HCT116 (cell line): Measurements from ENCODE around the gene DNAJC1. TPM values are rescaled to one million over a fixed set of nuclear protein-coding genes. Genes with fewer than 3 reads are reported as not detected.

ENCODE experiments used
- ATAC-seq: fragments of 200-7000 bp; cut with Tn5 transposase; 2 replicates; pipeline ENCODE4 v1.9.1; 2020; ENCODE audit warnings: mild to moderate bottlenecking, moderate library complexity
- BruUV-seq: library from RNA; stranded (reverse); fragments of 400-500 nt; replicated peaks from 2 replicates; lab custom pipeline; 2021; lab: Mats Ljungman, UMichigan
- CTCF ChIA-PET: fragments of 300-600 bp; sonication (Branson Sonifier 250); formaldehyde crosslinking; loops from one replicate; lab custom pipeline; 2021; ENCODE audit warnings: antibody characterized with exemption; lab: Charles Lee
- POLR2A ChIA-PET: fragments of 300-600, 350-600 bp; sonication (Branson Sonifier 250); formaldehyde crosslinking; loops from one replicate; lab custom pipeline; 2021; ENCODE audit warnings: antibody characterized with exemption; lab: Charles Lee
- RAD21 ChIA-PET, 2 experiments: fragments of 300-600 bp; sonication (Branson Sonifier 250); formaldehyde crosslinking; loops; one replicate each; lab custom pipeline; 2023; ENCODE audit warnings: low total read pairs in 2 of 2; ENCODE audit not compliant: uncharacterized antibody in 2 of 2, unreplicated experiment in 2 of 2, low non-redundant PET in 1 of 2; lab: Charles Lee
- DNase-seq: peaks from one replicate; pipeline ENCODE4 v3.0.0-alpha.2; 2010; ENCODE audit warnings: low read depth, low spot score
- H2AFZ ChIP-seq: fragments of 200-600 bp; shearing (Covaris generic), sonication (generic); 2 replicates; pipeline ENCODE4 v1.6.1; 2017; ENCODE audit warnings: low read depth, mixed run types, mixed read lengths, antibody characterized with exemption, low read length; ENCODE audit not compliant: poor library complexity, severe bottlenecking
- H3K27ac ChIP-seq: 2 replicates; pipeline ENCODE4 v1.5.1; 2012; ENCODE audit warnings: low read depth, low read length
- H3K27me3 ChIP-seq: fragments of 200-600 bp; sonication (generic); 2 replicates; pipeline ENCODE4 v1.6.1; 2016; ENCODE audit warnings: mixed run types, low read length, mixed read lengths; ENCODE audit not compliant: insufficient read depth
- H3K36me3 ChIP-seq, 2 experiments: fragments of 200-500 bp in 1 of 2; fragments of 200-600 bp in 1 of 2; sonication (Bioruptor generic) in 1 of 2; sonication (generic) in 1 of 2; 2 replicates each; pipeline versions ENCODE4 v1.5.1 to v1.6.1; 2014 to 2016; ENCODE audit warnings: low read length in 2 of 2, inconsistent platforms in 1 of 2, mixed read lengths in 1 of 2, mixed run types in 1 of 2; ENCODE audit not compliant: insufficient read depth in 2 of 2, control insufficient read depth in 1 of 2
- H3K4me1 ChIP-seq, 2 experiments: fragments of 200-600 bp in 1 of 2; sonication (generic) in 1 of 2; 2 replicates each; pipeline versions ENCODE4 v1.5.1 to v1.6.1; 2012 to 2017; ENCODE audit warnings: low read length in 2 of 2, inconsistent platforms in 1 of 2, mild to moderate bottlenecking in 1 of 2, mixed read lengths in 1 of 2, mixed run types in 1 of 2, moderate library complexity in 1 of 2; ENCODE audit not compliant: insufficient read depth in 2 of 2, control insufficient read depth in 1 of 2
- H3K4me2 ChIP-seq: fragments of 200-600 bp; sonication (generic); 2 replicates; pipeline ENCODE4 v1.6.1; 2017; ENCODE audit warnings: mixed run types, low read length, mixed read lengths
- H3K4me3 ChIP-seq, 2 experiments: fragments of 200-600 bp in 1 of 2; sonication (generic) in 1 of 2; replicated peaks in 1 of 2; 2 replicates each; pipeline ENCODE4 v1.5.1; 2011 to 2016; ENCODE audit warnings: low read length in 2 of 2, control low read depth in 1 of 2, low read depth in 1 of 2, mild to moderate bottlenecking in 1 of 2, mixed read lengths in 1 of 2, mixed run types in 1 of 2
- H3K79me2 ChIP-seq: fragments of 200-600 bp; sonication (generic); 2 replicates; pipeline ENCODE4 v1.6.1; 2017; ENCODE audit warnings: mild to moderate bottlenecking, mixed run types, low read length, moderate library complexity, mixed read lengths; ENCODE audit not compliant: insufficient read depth
- H3K9ac ChIP-seq: fragments of 200-600 bp; sonication (generic); 2 replicates; pipeline ENCODE4 v1.6.1; 2016; ENCODE audit warnings: low read length, mixed read lengths
- H3K9me2 ChIP-seq: fragments of 200-600 bp; sonication (generic), shearing (Covaris generic); 2 replicates; pipeline ENCODE4 v1.6.1; 2017; ENCODE audit warnings: mixed run types, mild to moderate bottlenecking, moderate library complexity; ENCODE audit not compliant: insufficient read depth
- H3K9me3 ChIP-seq, 2 experiments: fragments of 200-500 bp in 1 of 2; fragments of 200-600 bp in 1 of 2; sonication (Bioruptor generic) in 1 of 2; sonication (generic) in 1 of 2; 2 replicates each; pipeline ENCODE4 v1.6.1; 2014 to 2017; ENCODE audit warnings: low read length in 2 of 2, mixed read lengths in 2 of 2, inconsistent platforms in 1 of 2, low read depth in 1 of 2, mild to moderate bottlenecking in 1 of 2, mixed run types in 1 of 2, moderate library complexity in 1 of 2; ENCODE audit not compliant: control insufficient read depth in 1 of 2, insufficient read depth in 1 of 2
- H4K20me1 ChIP-seq: fragments of 200-600 bp; sonication (generic), shearing (Covaris generic); 2 replicates; pipeline ENCODE4 v1.6.1; 2017; ENCODE audit warnings: mixed run types, mild to moderate bottlenecking, moderate library complexity; ENCODE audit not compliant: insufficient read depth
- CBX3 ChIP-seq: IDR thresholded peaks from 2 replicates; pipeline ENCODE4 v1.6.1; 2012; ENCODE audit warnings: low read depth
- CEBPB ChIP-seq: IDR thresholded peaks from 2 replicates; pipeline ENCODE4 v1.6.1; 2012; ENCODE audit warnings: low read depth
- ELF1 ChIP-seq: IDR thresholded peaks from 2 replicates; pipeline ENCODE4 v1.6.1; 2012; ENCODE audit warnings: low read depth, borderline replicate concordance
- EZH2 ChIP-seq: fragments of 200-600 bp; sonication (generic); IDR thresholded peaks from 2 replicates; pipeline ENCODE4 v1.6.1; 2017; ENCODE audit warnings: antibody characterized with exemption, mixed run types
- EZH2phosphoT487 ChIP-seq: fragments of 200-600 bp; IDR thresholded peaks from 2 replicates; pipeline ENCODE4 v1.6.1; 2018; ENCODE audit warnings: antibody characterized with exemption, borderline replicate concordance
- FOSL1 ChIP-seq: IDR thresholded peaks from 2 replicates; pipeline ENCODE4 v1.6.1; 2012; ENCODE audit warnings: low read depth
- JUND ChIP-seq: IDR thresholded peaks from 2 replicates; pipeline ENCODE4 v1.6.1; 2012
- POLR2AphosphoS5 ChIP-seq: IDR thresholded peaks from 2 replicates; pipeline ENCODE4 v1.6.1; 2011; ENCODE audit warnings: mild to moderate bottlenecking, low read depth, low read length, moderate library complexity
- RAD21 ChIP-seq: IDR thresholded peaks from 2 replicates; pipeline ENCODE4 v1.6.1; 2012; ENCODE audit warnings: low read depth, mild to moderate bottlenecking
- SIN3A ChIP-seq: IDR thresholded peaks from 2 replicates; pipeline ENCODE4 v1.6.1; 2012; ENCODE audit warnings: low read depth
- SRF ChIP-seq: IDR thresholded peaks from 2 replicates; pipeline ENCODE4 v1.6.1; 2012; ENCODE audit warnings: low read depth
- YY1 ChIP-seq: IDR thresholded peaks from 2 replicates; pipeline ENCODE4 v1.6.1; 2011; ENCODE audit warnings: low read length, low read depth, moderate library complexity, mild to moderate bottlenecking; ENCODE audit not compliant: insufficient replicate concordance; ENCODE audit errors: extremely low read depth
- ZFX ChIP-seq: fragments of 450-650 bp; IDR thresholded peaks from 2 replicates; pipeline ENCODE4 v1.6.1; 2017
- ZNF274 ChIP-seq: fragments of 200-500 bp; sonication (Bioruptor generic); IDR thresholded peaks from 2 replicates; pipeline ENCODE4 v1.6.1; 2014; ENCODE audit warnings: mild to moderate bottlenecking, low read depth, low read length, inconsistent platforms
- intact Hi-C: fragments of 100-400 bp; cut with micrococcal nuclease; formaldehyde crosslinking; loops from 2 replicates; pipeline ENCODE4 v1.10.0; 2022
- total RNA-seq: library from RNA; stranded (reverse); gene quantifications from one replicate; pipeline ENCODE4 v1.2.1, GENCODE V29; 2021; ENCODE audit not compliant: unreplicated experiment
- TF ChIP-seq, protein P1 (sequence below): IDR thresholded peaks from 2 replicates; pipeline ENCODE4 v1.6.1; 2011; ENCODE audit warnings: mild to moderate bottlenecking, low read length, moderate library complexity; ENCODE audit not compliant: insufficient replicate concordance; ENCODE audit errors: extremely low read depth
- TF ChIP-seq, protein P2 (sequence below): IDR thresholded peaks from 2 replicates; pipeline ENCODE4 v1.6.1; 2012
- TF ChIP-seq, protein P3 (sequence below): IDR thresholded peaks from 2 replicates; pipeline ENCODE4 v1.6.1; 2012; ENCODE audit warnings: low read depth

The DNAJC1 gene
- total RNA-seq, 1 experiment from 2014 or later, result 17.9 TPM

DNA sequence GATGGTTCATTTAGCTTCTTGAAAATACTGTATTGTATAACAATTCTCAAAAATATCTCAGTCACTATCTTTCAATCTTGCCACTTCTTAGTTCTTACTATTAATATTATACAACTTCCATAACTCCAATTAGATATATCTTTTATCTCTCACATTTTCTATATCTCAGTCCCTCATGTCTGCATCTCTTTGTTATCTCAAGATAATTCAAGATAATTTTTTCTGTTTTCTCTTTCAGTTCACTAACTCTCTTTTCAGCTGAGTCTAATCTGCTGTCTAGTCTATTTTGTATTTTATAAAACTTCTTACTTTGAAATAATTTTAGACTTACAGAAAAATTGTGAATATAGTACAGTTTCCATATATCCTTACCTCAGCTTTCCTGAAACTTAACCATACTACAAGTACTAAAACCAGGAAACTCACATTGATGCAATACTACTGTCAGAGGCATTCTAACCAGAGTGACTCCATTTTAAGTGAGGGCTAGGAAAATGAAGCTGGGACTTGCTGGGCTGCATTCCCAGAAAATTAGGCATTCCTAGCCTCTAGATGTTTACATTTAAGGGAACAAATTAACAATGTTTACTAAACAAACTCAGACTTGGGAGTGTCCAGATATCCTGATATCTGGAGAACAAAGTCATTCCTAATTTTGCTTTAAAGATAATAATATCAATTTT lies 38.4 kb downstream of the DNAJC1 start:
- no peaks in the 10 kb centered on the region for H4K20me1 ChIP-seq
- no peak overlapping the region for H2AFZ ChIP-seq
- no peak overlapping the region for H3K27ac ChIP-seq
- CTCF ChIA-PET, result interaction anchor here (1.4 kb wide), 1 partner anchor 12 kb away, joined by 4 read pairs; no protein-coding TSS in a partner anchor
- TF ChIP-seq SRF (no peak), RAD21 (no peak), ZFX (no peak), CEBPB (no peak), JUND (no peak), CBX3 (no peak), ELF1 (no peak), EZH2 (no peak), POLR2AphosphoS5 (no peak), YY1 (no peak), SIN3A (no peak), ZNF274 (no peak), FOSL1 (no peak), EZH2phosphoT487 (no peak)
- TF ChIP-seq, protein P1, sequence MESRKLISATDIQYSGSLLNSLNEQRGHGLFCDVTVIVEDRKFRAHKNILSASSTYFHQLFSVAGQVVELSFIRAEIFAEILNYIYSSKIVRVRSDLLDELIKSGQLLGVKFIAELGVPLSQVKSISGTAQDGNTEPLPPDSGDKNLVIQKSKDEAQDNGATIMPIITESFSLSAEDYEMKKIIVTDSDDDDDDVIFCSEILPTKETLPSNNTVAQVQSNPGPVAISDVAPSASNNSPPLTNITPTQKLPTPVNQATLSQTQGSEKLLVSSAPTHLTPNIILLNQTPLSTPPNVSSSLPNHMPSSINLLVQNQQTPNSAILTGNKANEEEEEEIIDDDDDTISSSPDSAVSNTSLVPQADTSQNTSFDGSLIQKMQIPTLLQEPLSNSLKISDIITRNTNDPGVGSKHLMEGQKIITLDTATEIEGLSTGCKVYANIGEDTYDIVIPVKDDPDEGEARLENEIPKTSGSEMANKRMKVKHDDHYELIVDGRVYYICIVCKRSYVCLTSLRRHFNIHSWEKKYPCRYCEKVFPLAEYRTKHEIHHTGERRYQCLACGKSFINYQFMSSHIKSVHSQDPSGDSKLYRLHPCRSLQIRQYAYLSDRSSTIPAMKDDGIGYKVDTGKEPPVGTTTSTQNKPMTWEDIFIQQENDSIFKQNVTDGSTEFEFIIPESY, result no peak
- TF ChIP-seq, protein P2, sequence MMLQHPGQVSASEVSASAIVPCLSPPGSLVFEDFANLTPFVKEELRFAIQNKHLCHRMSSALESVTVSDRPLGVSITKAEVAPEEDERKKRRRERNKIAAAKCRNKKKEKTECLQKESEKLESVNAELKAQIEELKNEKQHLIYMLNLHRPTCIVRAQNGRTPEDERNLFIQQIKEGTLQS, result no peak
- TF ChIP-seq, protein P3, sequence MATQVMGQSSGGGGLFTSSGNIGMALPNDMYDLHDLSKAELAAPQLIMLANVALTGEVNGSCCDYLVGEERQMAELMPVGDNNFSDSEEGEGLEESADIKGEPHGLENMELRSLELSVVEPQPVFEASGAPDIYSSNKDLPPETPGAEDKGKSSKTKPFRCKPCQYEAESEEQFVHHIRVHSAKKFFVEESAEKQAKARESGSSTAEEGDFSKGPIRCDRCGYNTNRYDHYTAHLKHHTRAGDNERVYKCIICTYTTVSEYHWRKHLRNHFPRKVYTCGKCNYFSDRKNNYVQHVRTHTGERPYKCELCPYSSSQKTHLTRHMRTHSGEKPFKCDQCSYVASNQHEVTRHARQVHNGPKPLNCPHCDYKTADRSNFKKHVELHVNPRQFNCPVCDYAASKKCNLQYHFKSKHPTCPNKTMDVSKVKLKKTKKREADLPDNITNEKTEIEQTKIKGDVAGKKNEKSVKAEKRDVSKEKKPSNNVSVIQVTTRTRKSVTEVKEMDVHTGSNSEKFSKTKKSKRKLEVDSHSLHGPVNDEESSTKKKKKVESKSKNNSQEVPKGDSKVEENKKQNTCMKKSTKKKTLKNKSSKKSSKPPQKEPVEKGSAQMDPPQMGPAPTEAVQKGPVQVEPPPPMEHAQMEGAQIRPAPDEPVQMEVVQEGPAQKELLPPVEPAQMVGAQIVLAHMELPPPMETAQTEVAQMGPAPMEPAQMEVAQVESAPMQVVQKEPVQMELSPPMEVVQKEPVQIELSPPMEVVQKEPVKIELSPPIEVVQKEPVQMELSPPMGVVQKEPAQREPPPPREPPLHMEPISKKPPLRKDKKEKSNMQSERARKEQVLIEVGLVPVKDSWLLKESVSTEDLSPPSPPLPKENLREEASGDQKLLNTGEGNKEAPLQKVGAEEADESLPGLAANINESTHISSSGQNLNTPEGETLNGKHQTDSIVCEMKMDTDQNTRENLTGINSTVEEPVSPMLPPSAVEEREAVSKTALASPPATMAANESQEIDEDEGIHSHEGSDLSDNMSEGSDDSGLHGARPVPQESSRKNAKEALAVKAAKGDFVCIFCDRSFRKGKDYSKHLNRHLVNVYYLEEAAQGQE, result no peak
- DNase-seq (no peak), ATAC-seq (no peak)
- no TSS peak for BruUV-seq
- H3K4me1 ChIP-seq, result no peaks in the 10 kb centered on the region
- POLR2A ChIA-PET, result interaction anchor here (0.7 kb wide), 1 partner anchor 26 kb away, joined by 3 read pairs; no protein-coding TSS in a partner anchor
- H3K4me2 ChIP-seq, result no peak overlapping the region
- no peaks in the 10 kb centered on the region for H3K9me2 ChIP-seq
- H3K4me3 ChIP-seq, result no peak overlapping the region
- no peak overlapping the region for H3K9ac ChIP-seq
- no peaks in the 10 kb centered on the region for H3K27me3 ChIP-seq
- H3K36me3 ChIP-seq, result no peaks in the 10 kb centered on the region
- no peaks in the 10 kb centered on the region for H3K9me3 ChIP-seq
- RAD21 ChIA-PET, result interaction anchor here in 1 of 2 experiments (0.6 kb wide), 1 partner anchor 13 kb away, joined by 3 read pairs; no protein-coding TSS in a partner anchor
- H3K79me2 ChIP-seq, result peaks cover 20% of the 10 kb centered on the region
- intact Hi-C loops, result no loop called here
